Kidney (tissue), 14 donors: ENCODE results near the gene INO80. TPM values are rescaled to one million over a fixed set of nuclear protein-coding genes. Genes with fewer than 3 reads are reported as not detected.

Experiments used
- DNase-seq, 5 donors: peaks; one replicate each; pipeline ENCODE4 v3.0.0-alpha.2; 2013 to 2020
- FAIRE-seq: peaks from 2 replicates; lab custom pipeline; 2012; peaks lifted over from hg19 to GRCh38; lab: Jason Lieb, UNC
- H3K27ac ChIP-seq, 2 donors: one replicate each; pipeline ENCODE4 v1.7.0; 2013; ENCODE audit warnings: low read depth in 2 of 2, low read length in 2 of 2, inconsistent platforms in 1 of 2
- H3K27me3 ChIP-seq: one replicate; pipeline ENCODE4 v1.7.1; 2013; ENCODE audit warnings: low read length, inconsistent platforms; ENCODE audit not compliant: control insufficient read depth, insufficient read depth
- H3K36me3 ChIP-seq, 3 donors: one replicate each; pipeline versions ENCODE4 v1.7.0 to v1.7.1; 2013; ENCODE audit warnings: low read length in 3 of 3, control low read depth in 1 of 3, inconsistent platforms in 1 of 3; ENCODE audit not compliant: insufficient read depth in 3 of 3, control insufficient read depth in 2 of 3
- H3K4me1 ChIP-seq, 3 donors: one replicate each; pipeline versions ENCODE4 v1.7.0 to v1.7.1; 2013; ENCODE audit warnings: low read length in 3 of 3, inconsistent platforms in 1 of 3, low read depth in 1 of 3; ENCODE audit not compliant: control insufficient read depth in 2 of 3, insufficient read depth in 2 of 3
- H3K4me3 ChIP-seq, 3 donors: one replicate each; pipeline versions ENCODE4 v1.7.0 to v1.8.1; 2013; ENCODE audit warnings: low read length in 3 of 3, control low read depth in 1 of 3, inconsistent platforms in 1 of 3
- H3K9ac ChIP-seq, 3 donors: one replicate each; pipeline versions ENCODE4 v1.7.0 to v1.7.1; 2013; ENCODE audit warnings: low read length in 3 of 3, control low read depth in 1 of 3, inconsistent platforms in 1 of 3
- H3K9me3 ChIP-seq, 3 donors: one replicate each; pipeline versions ENCODE4 v1.7.0 to v1.7.1; 2013; ENCODE audit warnings: low read length in 3 of 3, control low read depth in 1 of 3, inconsistent platforms in 1 of 3; ENCODE audit not compliant: control insufficient read depth in 2 of 3, insufficient read depth in 1 of 3
- intact Hi-C: fragments of 100-400 bp; cut with DNase I; formaldehyde crosslinking; loops from one replicate; pipeline ENCODE4 v1.11.1; 2022
- polyA plus RNA-seq: library from polyadenylated mRNA; stranded (reverse); fragments of 350-450 nt; fragmentation: Illumina TruSeq; extraction: RNeasy Lipid Tissue Mini Kit (QIAGEN cat#74804); gene quantifications from one replicate; pipeline ENCODE4 v1.2.3, GENCODE V29; 2014; ENCODE audit warnings: low read depth, low replicate concordance; ENCODE audit not compliant: insufficient read depth
- total RNA-seq: library from RNA; stranded (reverse); fragmentation: NEBNext Ultra II Directional; extraction: Animal tissue kit (Norgen Biotek cat#: 25700); gene quantifications from one replicate; pipeline ENCODE4 v1.2.1, GENCODE V29; 2021
- TF ChIP-seq, protein P1 (sequence below): IDR thresholded peaks from 3 replicates; pipeline ENCODE4 v1.5.1; 2012; ENCODE audit warnings: mild to moderate bottlenecking, moderate library complexity, borderline replicate concordance; ENCODE audit not compliant: insufficient read depth; ENCODE audit errors: extremely low read depth
- donor health status: control.
- donor health status: control.
- donor health status: control.
- donor health status: control.
- donor health status: control.
- donor health status: DM: yes; HTN: yes; CAD: no.
- donor health status: Normal renal cell carcinoma (clear cell type).

INO80 gene
- total and polyA plus RNA-seq, 2 donors from 2014 or later = 6.0 to 27.3 TPM

DNA sequence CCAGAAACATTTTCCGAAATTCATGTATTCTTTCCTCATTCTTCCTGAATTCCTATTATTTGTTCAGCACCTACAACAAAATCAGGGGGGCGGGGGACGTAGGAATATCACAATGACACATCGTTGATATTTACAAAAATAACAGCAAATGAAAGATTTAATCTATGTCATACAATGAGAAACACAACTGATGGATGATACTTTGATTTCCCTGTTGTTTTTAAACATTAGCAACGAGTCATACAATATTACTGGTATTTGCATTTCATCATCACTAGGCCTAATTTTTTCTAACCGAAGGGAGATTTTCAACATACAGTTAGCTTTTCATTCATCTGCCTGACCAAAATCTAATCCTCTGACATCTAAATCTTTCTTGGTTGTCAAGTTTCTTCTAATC is 45.3 kb upstream of the INO80 start:
- DNase-seq (no peak), FAIRE-seq (no peak)
- Histone ChIP-seq H3K36me3 (no peaks in the 10 kb centered on the region), H3K9ac (no peak overlapping the region), H3K27ac (no peak overlapping the region), H3K9me3 (no peaks in the 10 kb centered on the region), H3K4me1 (no peaks in the 10 kb centered on the region), H3K27me3 (no peaks in the 10 kb centered on the region), H3K4me3 (no peak overlapping the region)
- TF ChIP-seq, protein P1, sequence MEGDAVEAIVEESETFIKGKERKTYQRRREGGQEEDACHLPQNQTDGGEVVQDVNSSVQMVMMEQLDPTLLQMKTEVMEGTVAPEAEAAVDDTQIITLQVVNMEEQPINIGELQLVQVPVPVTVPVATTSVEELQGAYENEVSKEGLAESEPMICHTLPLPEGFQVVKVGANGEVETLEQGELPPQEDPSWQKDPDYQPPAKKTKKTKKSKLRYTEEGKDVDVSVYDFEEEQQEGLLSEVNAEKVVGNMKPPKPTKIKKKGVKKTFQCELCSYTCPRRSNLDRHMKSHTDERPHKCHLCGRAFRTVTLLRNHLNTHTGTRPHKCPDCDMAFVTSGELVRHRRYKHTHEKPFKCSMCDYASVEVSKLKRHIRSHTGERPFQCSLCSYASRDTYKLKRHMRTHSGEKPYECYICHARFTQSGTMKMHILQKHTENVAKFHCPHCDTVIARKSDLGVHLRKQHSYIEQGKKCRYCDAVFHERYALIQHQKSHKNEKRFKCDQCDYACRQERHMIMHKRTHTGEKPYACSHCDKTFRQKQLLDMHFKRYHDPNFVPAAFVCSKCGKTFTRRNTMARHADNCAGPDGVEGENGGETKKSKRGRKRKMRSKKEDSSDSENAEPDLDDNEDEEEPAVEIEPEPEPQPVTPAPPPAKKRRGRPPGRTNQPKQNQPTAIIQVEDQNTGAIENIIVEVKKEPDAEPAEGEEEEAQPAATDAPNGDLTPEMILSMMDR = no peak
- intact Hi-C loops = no loop called here

DNA sequence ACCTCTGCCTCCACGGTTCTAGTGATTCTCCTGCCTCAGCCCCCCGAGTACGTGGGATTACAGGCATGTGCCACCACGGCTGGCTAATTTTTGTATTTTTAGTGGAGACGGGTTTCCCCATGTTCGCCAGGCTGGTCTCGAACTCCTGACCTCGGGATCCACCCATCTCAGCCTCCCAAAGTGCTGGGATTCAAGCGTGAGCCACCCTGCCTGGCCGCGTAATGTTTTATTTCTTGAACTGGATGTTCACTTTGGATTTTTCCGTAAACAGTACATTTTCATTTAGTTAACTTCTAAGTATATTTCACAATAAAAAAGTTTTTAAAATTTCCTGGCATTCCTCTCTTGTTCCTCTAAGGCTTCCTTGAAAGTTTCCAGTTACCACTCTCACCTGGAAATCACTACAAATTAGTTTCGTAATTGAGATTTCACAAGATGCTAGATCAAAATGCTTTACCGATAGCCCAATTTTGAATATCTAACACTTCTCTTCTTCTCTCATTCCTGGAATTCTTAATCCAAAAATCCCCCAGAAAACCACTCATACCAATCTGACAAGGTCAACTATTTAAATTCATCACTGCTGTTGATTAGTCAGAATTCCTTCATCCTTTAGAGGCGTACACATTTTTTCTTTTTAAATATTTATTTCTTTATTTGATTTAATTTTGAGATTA is 44.7 kb upstream of the INO80 start:
- Histone ChIP-seq H3K9me3 (no peaks in the 10 kb centered on the region), H3K4me1 (no peaks in the 10 kb centered on the region), H3K36me3 (no peaks in the 10 kb centered on the region), H3K27me3 (no peaks in the 10 kb centered on the region), H3K27ac (no peak overlapping the region), H3K9ac (no peak overlapping the region), H3K4me3 (no peak overlapping the region)
- FAIRE-seq (no peak), DNase-seq (no peak)
- TF ChIP-seq, protein P1 = no peak
- intact Hi-C loops = no loop called here

DNA sequence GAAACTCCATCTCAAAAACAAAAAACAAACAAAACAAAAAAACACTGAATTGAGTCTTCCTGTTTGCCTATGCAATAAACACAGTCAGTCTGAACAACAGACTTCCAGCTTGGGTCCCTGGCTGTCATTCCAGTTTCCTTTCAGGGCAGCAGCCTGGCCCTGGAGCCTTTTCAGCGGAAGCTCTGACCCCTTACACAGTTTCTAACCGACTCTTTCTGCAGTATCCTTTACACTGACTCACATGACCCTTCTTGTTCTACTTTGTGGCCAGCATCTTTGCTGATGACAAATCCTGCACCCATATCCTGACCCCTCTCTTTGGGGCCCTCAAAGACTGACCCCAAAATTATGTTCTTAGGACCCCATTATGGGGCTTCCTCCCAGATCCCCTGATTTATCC is 38.3 kb upstream of the INO80 start:
- no peaks in the 10 kb centered on the region for H3K36me3 ChIP-seq
- H3K9ac ChIP-seq = no peak overlapping the region
- no peak overlapping the region for H3K27ac ChIP-seq
- DNase-seq (peak in 1 of 5 donors; percentile 14), FAIRE-seq (no peak)
- TF ChIP-seq, protein P1 = no peak
- H3K4me3 ChIP-seq = no peak overlapping the region
- peaks cover 0 to 3% (median 0%) of the 10 kb centered on the region in 3 donors for H3K4me1 ChIP-seq
- H3K27me3 ChIP-seq = no peaks in the 10 kb centered on the region
- no peaks in the 10 kb centered on the region for H3K9me3 ChIP-seq
- intact Hi-C loops = no loop called here
